Measurements from ENCODE around the gene MIX23. TPM values are rescaled to one million over a fixed set of nuclear protein-coding genes. Genes with fewer than 3 reads are reported as not detected.
A peak's percentile ranks its signal among the peaks of the same experiment; 100 is the strongest.
"Not testable (repeated sequence)": the region's sequence is repeated elsewhere in the genome, so short reads cannot be mapped to it uniquely, and the experiment has no call there.

Gene MIX23
- total RNA-seq, 1 donor from 2014 or later, result 28.6 TPM

GRCh38 chr3:122395582-122395981 is 12.6 kb upstream of the MIX23 start:
- ATAC-seq (no peak), DNase-seq (no peak)
- intact Hi-C loops (cut with micrococcal nuclease), result no loop called here

- intact Hi-C loops (cut with micrococcal nuclease), result loop anchor here (5.0 kb wide), 1 partner anchor 283 kb away; no protein-coding TSS in a partner anchor
- ATAC-seq, result no peak
Measured at GRCh38 chr3:122394173-122394572, 11.1 kb upstream of the MIX23 start.

GRCh38 chr3:122392868-122393844 is 10.1 kb upstream of the MIX23 start:
- DNase-seq, result no peak
- intact Hi-C loops (cut with micrococcal nuclease), result loop anchor here (5.0 kb wide), 1 partner anchor 284 kb away; no protein-coding TSS in a partner anchor
- peak; percentile 30 for ATAC-seq

More at GRCh38 chr3:122394173-122394572, 11.1 kb upstream of the MIX23 start:
- no peak for DNase-seq

- intact Hi-C loops (cut with micrococcal nuclease), result loop anchor here (5.0 kb wide), 1 partner anchor 285 kb away; no protein-coding TSS in a partner anchor
- no peak for ATAC-seq
- DNase-seq, result no peak
Measured at GRCh38 chr3:122391681-122392446, 8.8 kb upstream of the MIX23 start.

GRCh38 chr3:122390665-122391064 is 7.6 kb upstream of the MIX23 start:
- DNase-seq (no peak), ATAC-seq (peak; percentile 69)
- intact Hi-C loops (cut with micrococcal nuclease), result loop anchor here (5.0 kb wide), 1 partner anchor 287 kb away; no protein-coding TSS in a partner anchor

- DNase-seq, result no peak
Measured at GRCh38 chr3:122389892-122390291, 6.9 kb upstream of the MIX23 start.

GRCh38 chr3:122389197-122389596 is 6.2 kb upstream of the MIX23 start:
- no peak for ATAC-seq

More at GRCh38 chr3:122389892-122390291, 6.9 kb upstream of the MIX23 start:
- ATAC-seq, result no peak
- intact Hi-C loops (cut with micrococcal nuclease), result loop anchor here (5.0 kb wide), 1 partner anchor 287 kb away; no protein-coding TSS in a partner anchor

GRCh38 chr3:122387709-122388108 is 4.7 kb upstream of the MIX23 start:
- intact Hi-C loops (cut with micrococcal nuclease), result no loop called here
- no peak for ATAC-seq
- no peak for DNase-seq

More at GRCh38 chr3:122389197-122389596, 6.2 kb upstream of the MIX23 start:
- DNase-seq, result no peak
- intact Hi-C loops (cut with micrococcal nuclease), result no loop called here

GRCh38 chr3:122383771-122384697 is 1.0 kb upstream of the MIX23 start, which contains the start of gene FAM162A:
FAM162A (plus strand) TSS chr3:122384182; CDS start chr3:122384266, 84 bp downstream.
- ATAC-seq (peak; percentile 98), DNase-seq (peak; percentile 99)
- intact Hi-C loops (cut with micrococcal nuclease), result no loop called here

GRCh38 chr3:122377975-122378374 is 5.1 kb downstream of the MIX23 start:
- DNase-seq, result no peak
- no peak for ATAC-seq
- intact Hi-C loops (cut with micrococcal nuclease), result no loop called here

GRCh38 chr3:122374034-122374433 is 9.0 kb downstream of the MIX23 start:
- ATAC-seq (no peak), DNase-seq (no peak)
- intact Hi-C loops (cut with micrococcal nuclease), result no loop called here

GRCh38 chr3:122366379-122366749 is 16.7 kb downstream of the MIX23 start:
- ATAC-seq (no peak), DNase-seq (no peak)
- intact Hi-C loops (cut with micrococcal nuclease), result no loop called here

- ATAC-seq; DNase-seq; intact Hi-C loops (cut with micrococcal nuclease): not testable (repeated sequence)
Measured at GRCh38 chr3:122365582-122366378, 17.3 kb downstream of the MIX23 start.

- ATAC-seq (no peak), DNase-seq (no peak)
- intact Hi-C loops (cut with micrococcal nuclease), result no loop called here
Measured at GRCh38 chr3:122365073-122365472, 18.0 kb downstream of the MIX23 start.

GRCh38 chr3:122364490-122364889 is 18.5 kb downstream of the MIX23 start:
- ATAC-seq, result no peak
- DNase-seq, result no peak
- intact Hi-C loops (cut with micrococcal nuclease), result no loop called here

GRCh38 chr3:122362026-122362425 is 21.0 kb downstream of the MIX23 start:
- intact Hi-C loops (cut with micrococcal nuclease), result no loop called here
- no peak for DNase-seq
- ATAC-seq, result no peak

GRCh38 chr3:122358703-122359032 is 24.4 kb downstream of the MIX23 start:
- ATAC-seq (no peak), DNase-seq (no peak)
- intact Hi-C loops (cut with micrococcal nuclease), result no loop called here

Measured in left ventricle myocardium superior (tissue), 1 donor.